ENCODE measurements around the gene PROM1.

PROM1 gene

GRCh38 chr4:16123356-16124084, 39.7 kb upstream of the PROM1 start:
- Histone ChIP-seq H3K4me2 (ENCODE audit: low read length, poor library complexity, severe bottlenecking) (no peak overlapping the region), H3K18ac (ENCODE audit: low read depth in 1 of 2, low read length in 2 of 2) (no peak overlapping the region), H2BK12ac (ENCODE audit: low read length in 2 of 2) (no peak overlapping the region), H2BK5ac (ENCODE audit: low read depth, low read length, poor library complexity, severe bottlenecking) (no peak overlapping the region), H4K8ac (ENCODE audit: low read length) (no peak overlapping the region), H3K4me3 (ENCODE audit: insufficient read depth in 1 of 2, low read depth in 1 of 2, low read length in 2 of 2) (no peak overlapping the region), H3K23ac (ENCODE audit: low read length in 2 of 2) (no peak overlapping the region), H3K9ac (ENCODE audit: low read length) (no peak overlapping the region), H3K36me3 (ENCODE audit: control insufficient read depth in 1 of 2, insufficient read depth in 2 of 2, low read depth in 1 of 2, low read length in 2 of 2) (no peaks in the 10 kb centered on the region), H3K9me3 (ENCODE audit: control insufficient read depth, low read length) (no peaks in the 10 kb centered on the region), H2BK120ac (ENCODE audit: low read depth, low read length) (no peak overlapping the region), H3K14ac (ENCODE audit: low read length in 2 of 2) (no peak overlapping the region), H4K91ac (ENCODE audit: low read length) (no peak overlapping the region), H2BK15ac (ENCODE audit: low read depth, poor library complexity, severe bottlenecking) (no peak overlapping the region), H3K27me3 (ENCODE audit: control insufficient read depth in 1 of 2, insufficient read depth in 1 of 2, low read length in 2 of 2) (peaks cover 33 to 75% of the 10 kb centered on the region in 2 experiments), H3K27ac (ENCODE audit: low read length, poor library complexity, severe bottlenecking) (no peak overlapping the region), H3K4ac (ENCODE audit: low read depth in 1 of 2, low read length in 2 of 2) (no peak overlapping the region), H2AK5ac (ENCODE audit: low read length, severe bottlenecking) (no peak overlapping the region), H2AFZ (ENCODE audit: low read depth, low read length) (no peak overlapping the region), H3K79me1 (replicated peaks; ENCODE audit: low read length, poor library complexity, severe bottlenecking) (no peaks in the 10 kb centered on the region), H3K4me1 (ENCODE audit: control insufficient read depth, insufficient read depth, low read depth, low read length) (peaks cover 2% of the 10 kb centered on the region)
- DNase-seq = no peak
- WGBS = 64% methylated on average over 7 of the region's 7 CpGs

DNA sequence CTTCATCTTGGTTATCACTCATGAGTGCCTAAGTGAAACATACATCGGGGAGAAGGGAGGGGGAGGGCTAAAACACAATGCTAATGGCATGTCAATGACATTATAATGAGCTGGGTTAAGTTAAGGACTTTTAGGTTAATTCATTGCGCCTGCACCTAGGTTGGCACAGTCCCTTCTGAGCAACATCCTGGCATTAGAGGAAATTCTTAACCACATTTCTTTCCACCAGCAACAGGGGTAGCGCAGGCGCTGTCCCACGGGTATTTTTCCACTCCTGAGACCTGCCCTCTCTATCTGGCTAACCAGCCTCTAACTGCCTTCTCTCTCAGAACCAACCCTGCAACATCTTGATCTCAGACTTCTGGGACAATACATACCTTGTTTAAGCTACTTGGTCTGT, 39.0 kb upstream of the PROM1 start:
- H4K91ac ChIP-seq (ENCODE audit: low read length) = no peak overlapping the region
- H3K4ac ChIP-seq (ENCODE audit: low read depth in 1 of 2, low read length in 2 of 2) = no peak overlapping the region
- no peak overlapping the region for H4K8ac ChIP-seq (ENCODE audit: low read length)
- no peak overlapping the region for H2BK12ac ChIP-seq (ENCODE audit: low read length in 2 of 2)
- H2BK120ac ChIP-seq (ENCODE audit: low read depth, low read length) = no peak overlapping the region
- H3K14ac ChIP-seq (ENCODE audit: low read length in 2 of 2) = no peak overlapping the region
- no peak overlapping the region for H3K27ac ChIP-seq (ENCODE audit: low read length, poor library complexity, severe bottlenecking)
- H3K4me1 ChIP-seq (ENCODE audit: control insufficient read depth, insufficient read depth, low read depth, low read length) = peaks cover 2% of the 10 kb centered on the region
- H2AK5ac ChIP-seq (ENCODE audit: low read length, severe bottlenecking) = no peak overlapping the region
- no peak overlapping the region for H2AFZ ChIP-seq (ENCODE audit: low read depth, low read length)
- H3K9ac ChIP-seq (ENCODE audit: low read length) = no peak overlapping the region
- no peaks in the 10 kb centered on the region for H3K9me3 ChIP-seq (ENCODE audit: control insufficient read depth, low read length)
- H3K4me3 ChIP-seq (ENCODE audit: insufficient read depth in 1 of 2, low read depth in 1 of 2, low read length in 2 of 2) = no peak overlapping the region
- no peak overlapping the region for H3K4me2 ChIP-seq (ENCODE audit: low read length, poor library complexity, severe bottlenecking)
- H2BK15ac ChIP-seq (ENCODE audit: low read depth, poor library complexity, severe bottlenecking) = no peak overlapping the region
- peaks cover 33 to 78% of the 10 kb centered on the region in 2 experiments for H3K27me3 ChIP-seq (ENCODE audit: control insufficient read depth in 1 of 2, insufficient read depth in 1 of 2, low read length in 2 of 2)
- H3K36me3 ChIP-seq (ENCODE audit: control insufficient read depth in 1 of 2, insufficient read depth in 2 of 2, low read depth in 1 of 2, low read length in 2 of 2) = no peaks in the 10 kb centered on the region
- DNase-seq = no peak
- H2BK5ac ChIP-seq (ENCODE audit: low read depth, low read length, poor library complexity, severe bottlenecking) = no peak overlapping the region
- 85% methylated on average over 5 of the region's 5 CpGs for WGBS
- no peak overlapping the region for H3K18ac ChIP-seq (ENCODE audit: low read depth in 1 of 2, low read length in 2 of 2)
- no peaks in the 10 kb centered on the region for H3K79me1 ChIP-seq (replicated peaks; ENCODE audit: low read length, poor library complexity, severe bottlenecking)
- no peak overlapping the region for H3K23ac ChIP-seq (ENCODE audit: low read length in 2 of 2)

- Histone ChIP-seq H3K27ac (ENCODE audit: low read length, poor library complexity, severe bottlenecking) (no peak overlapping the region), H3K18ac (ENCODE audit: low read depth in 1 of 2, low read length in 2 of 2) (no peak overlapping the region), H3K4ac (ENCODE audit: low read depth in 1 of 2, low read length in 2 of 2) (no peak overlapping the region), H4K8ac (ENCODE audit: low read length) (no peak overlapping the region), H4K91ac (ENCODE audit: low read length) (no peak overlapping the region), H3K4me1 (ENCODE audit: control insufficient read depth, insufficient read depth, low read depth, low read length) (peaks cover 2% of the 10 kb centered on the region), H2BK15ac (ENCODE audit: low read depth, poor library complexity, severe bottlenecking) (no peak overlapping the region), H2AFZ (ENCODE audit: low read depth, low read length) (no peak overlapping the region), H3K23ac (ENCODE audit: low read length in 2 of 2) (no peak overlapping the region), H3K27me3 (ENCODE audit: control insufficient read depth in 1 of 2, insufficient read depth in 1 of 2, low read length in 2 of 2) (peaks cover 33 to 78% of the 10 kb centered on the region in 2 experiments), H3K9me3 (ENCODE audit: control insufficient read depth, low read length) (no peaks in the 10 kb centered on the region), H3K79me1 (replicated peaks; ENCODE audit: low read length, poor library complexity, severe bottlenecking) (no peaks in the 10 kb centered on the region), H3K14ac (ENCODE audit: low read length in 2 of 2) (no peak overlapping the region), H2BK5ac (ENCODE audit: low read depth, low read length, poor library complexity, severe bottlenecking) (no peak overlapping the region), H3K4me3 (ENCODE audit: insufficient read depth in 1 of 2, low read depth in 1 of 2, low read length in 2 of 2) (no peak overlapping the region), H2AK5ac (ENCODE audit: low read length, severe bottlenecking) (no peak overlapping the region), H3K4me2 (ENCODE audit: low read length, poor library complexity, severe bottlenecking) (no peak overlapping the region), H2BK12ac (ENCODE audit: low read length in 2 of 2) (no peak overlapping the region), H3K9ac (ENCODE audit: low read length) (no peak overlapping the region), H2BK120ac (ENCODE audit: low read depth, low read length) (no peak overlapping the region), H3K36me3 (ENCODE audit: control insufficient read depth in 1 of 2, insufficient read depth in 2 of 2, low read depth in 1 of 2, low read length in 2 of 2) (no peaks in the 10 kb centered on the region)
- no peak for DNase-seq
- 85% methylated on average over 4 of the region's 4 CpGs for WGBS
Measured at GRCh38 chr4:16122308-16122711, 38.5 kb upstream of the PROM1 start.

DNA sequence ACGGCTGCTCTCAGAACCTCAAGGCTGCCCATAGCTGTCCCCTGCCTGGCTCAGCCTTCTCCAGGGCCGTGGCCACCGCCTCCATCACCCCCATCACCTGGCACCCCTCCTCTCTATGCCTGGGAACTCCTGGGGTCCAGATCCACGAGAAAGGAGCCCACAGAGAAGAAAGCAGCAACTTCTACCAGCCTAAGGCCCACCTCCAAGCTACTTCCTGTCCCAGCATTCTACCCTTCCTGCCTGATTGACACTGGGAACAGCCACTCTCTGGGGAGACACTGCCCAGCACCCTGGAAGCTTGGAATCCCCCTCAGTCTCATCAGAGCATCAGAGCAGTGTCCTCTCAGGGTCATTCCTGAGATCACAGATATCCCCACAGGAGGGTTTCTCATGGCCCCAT, 36.9 kb upstream of the PROM1 start:
- H2BK12ac ChIP-seq (ENCODE audit: low read length in 2 of 2) = no peak overlapping the region
- no peak overlapping the region for H4K91ac ChIP-seq (ENCODE audit: low read length)
- WGBS = 72% methylated on average over 4 of the region's 4 CpGs
- no peak overlapping the region for H4K8ac ChIP-seq (ENCODE audit: low read length)
- no peak overlapping the region for H3K4me3 ChIP-seq (ENCODE audit: insufficient read depth in 1 of 2, low read depth in 1 of 2, low read length in 2 of 2)
- no peak overlapping the region for H3K18ac ChIP-seq (ENCODE audit: low read depth in 1 of 2, low read length in 2 of 2)
- no peak for DNase-seq
- H2AK5ac ChIP-seq (ENCODE audit: low read length, severe bottlenecking) = no peak overlapping the region
- no peak overlapping the region for H3K9ac ChIP-seq (ENCODE audit: low read length)
- peaks cover 1% of the 10 kb centered on the region for H3K4me1 ChIP-seq (ENCODE audit: control insufficient read depth, insufficient read depth, low read depth, low read length)
- H3K27me3 ChIP-seq (ENCODE audit: control insufficient read depth in 1 of 2, insufficient read depth in 1 of 2, low read length in 2 of 2) = peaks cover 33 to 84% of the 10 kb centered on the region in 2 experiments
- H2BK120ac ChIP-seq (ENCODE audit: low read depth, low read length) = no peak overlapping the region
- no peak overlapping the region for H2AFZ ChIP-seq (ENCODE audit: low read depth, low read length)
- H2BK15ac ChIP-seq (ENCODE audit: low read depth, poor library complexity, severe bottlenecking) = no peak overlapping the region
- no peaks in the 10 kb centered on the region for H3K36me3 ChIP-seq (ENCODE audit: control insufficient read depth in 1 of 2, insufficient read depth in 2 of 2, low read depth in 1 of 2, low read length in 2 of 2)
- H3K27ac ChIP-seq (ENCODE audit: low read length, poor library complexity, severe bottlenecking) = no peak overlapping the region
- no peak overlapping the region for H2BK5ac ChIP-seq (ENCODE audit: low read depth, low read length, poor library complexity, severe bottlenecking)
- H3K9me3 ChIP-seq (ENCODE audit: control insufficient read depth, low read length) = no peaks in the 10 kb centered on the region
- H3K23ac ChIP-seq (ENCODE audit: low read length in 2 of 2) = no peak overlapping the region
- H3K14ac ChIP-seq (ENCODE audit: low read length in 2 of 2) = no peak overlapping the region
- H3K4me2 ChIP-seq (ENCODE audit: low read length, poor library complexity, severe bottlenecking) = no peak overlapping the region
- no peak overlapping the region for H3K4ac ChIP-seq (ENCODE audit: low read depth in 1 of 2, low read length in 2 of 2)
- no peaks in the 10 kb centered on the region for H3K79me1 ChIP-seq (replicated peaks; ENCODE audit: low read length, poor library complexity, severe bottlenecking)
